HepG2 (cell line): ENCODE measurements around the gene CAPN2. TPM values are rescaled to one million over a fixed set of nuclear protein-coding genes. Genes with fewer than 3 reads are reported as not detected.

Experiments
- ATAC-seq: fragments of 200-7000 bp; cut with Tn5 transposase; 3 replicates; pipeline ENCODE4 v1.9.1; 2020; ENCODE audit warnings: mild to moderate bottlenecking, moderate library complexity
- BruUV-seq: library from RNA; stranded (reverse); fragments of 400-500 nt; replicated peaks from 2 replicates; lab custom pipeline; 2021; lab: Mats Ljungman, UMichigan
- CTCF ChIA-PET: fragments of 300-600 bp; formaldehyde crosslinking; extraction: SDS; loops from one replicate; lab custom pipeline; 2021; ENCODE audit warnings: low total read pairs, inconsistent platforms, low intra/inter-chr PET ratio; lab: Yijun Ruan, JAX
- POLR2A ChIA-PET: fragments of 350-600 bp; sonication (Branson Sonifier 250); formaldehyde crosslinking; loops from one replicate; lab custom pipeline; 2020; ENCODE audit warnings: antibody characterized with exemption, inconsistent platforms; lab: Yijun Ruan, JAX
- DNase-seq: peaks from one replicate; pipeline ENCODE4 v3.0.0-alpha.2; 2015; ENCODE audit warnings: low spot score
- FAIRE-seq: peaks from 3 replicates; lab custom pipeline; 2011; peaks lifted over from hg19 to GRCh38; lab: Jason Lieb, UNC
- H2AFZ ChIP-seq: one replicate; pipeline ENCODE4 v1.6.1; 2011; ENCODE audit warnings: low read length, inconsistent platforms
- H3K27ac ChIP-seq: fragments of 300-600 bp; 3 replicates; pipeline ENCODE4 v1.8.0; 2011; ENCODE audit warnings: mixed run types, mild to moderate bottlenecking, mixed read lengths, low read length, inconsistent platforms; ENCODE audit not compliant: insufficient read depth; ENCODE audit errors: extremely low read length
- H3K27me3 ChIP-seq, 2 experiments: fragments of 200-600 bp in 1 of 2; 2 replicates in 1 of 2; 3 replicates in 1 of 2; pipeline versions ENCODE4 v1.6.0 to v1.8.0; 2011; ENCODE audit warnings: low read length in 2 of 2, mild to moderate bottlenecking in 2 of 2, moderate library complexity in 2 of 2, inconsistent platforms in 1 of 2; ENCODE audit not compliant: insufficient read depth in 2 of 2, control insufficient read depth in 1 of 2
- H3K36me3 ChIP-seq, 2 experiments: fragments of 200-600 bp in 1 of 2; replicated peaks in 1 of 2; 2 replicates in 1 of 2; 3 replicates in 1 of 2; pipeline versions ENCODE4 v1.5.1 to v1.8.0; 2011; ENCODE audit warnings: low read length in 2 of 2, inconsistent platforms in 1 of 2; ENCODE audit not compliant: insufficient read depth in 2 of 2, control insufficient read depth in 1 of 2
- H3K4me1 ChIP-seq: 2 replicates; pipeline ENCODE4 v1.5.1; 2012; ENCODE audit warnings: low read length, inconsistent platforms; ENCODE audit not compliant: insufficient read depth
- H3K4me2 ChIP-seq: 2 replicates; pipeline ENCODE4 v1.6.0; 2011; ENCODE audit warnings: low read depth, low read length, inconsistent platforms
- H3K4me3 ChIP-seq, 3 experiments: fragments of 200-600 bp in 1 of 3; sonication (generic), shearing (Covaris generic) in 1 of 3; replicated peaks in 1 of 3; 2 replicates each; pipeline ENCODE4 v1.5.1; 2011 to 2016; ENCODE audit warnings: low read length in 3 of 3, inconsistent platforms in 2 of 3, low read depth in 2 of 3, mild to moderate bottlenecking in 2 of 3, control low read depth in 1 of 3, mixed read lengths in 1 of 3; ENCODE audit not compliant: insufficient read depth in 1 of 3
- H3K79me2 ChIP-seq: one replicate; pipeline ENCODE4 v1.6.1; 2011; ENCODE audit warnings: low read length, inconsistent platforms; ENCODE audit not compliant: insufficient read depth
- H3K9ac ChIP-seq: 2 replicates; pipeline ENCODE4 v1.6.0; 2011; ENCODE audit warnings: mild to moderate bottlenecking, low read depth, low read length, inconsistent platforms; ENCODE audit not compliant: insufficient read depth
- H3K9me3 ChIP-seq: 2 replicates; pipeline ENCODE4 v1.5.1; 2012; ENCODE audit warnings: mild to moderate bottlenecking, low read length
- H4K20me1 ChIP-seq: 2 replicates; pipeline ENCODE4 v1.6.0; 2011; ENCODE audit warnings: inconsistent platforms, mild to moderate bottlenecking, low read length, moderate library complexity; ENCODE audit not compliant: insufficient read depth
- ARNTL ChIP-seq: sonication (generic); formaldehyde crosslinking; IDR thresholded peaks from 2 replicates; pipeline ENCODE4 v1.4.0; 2020; ENCODE audit warnings: mild to moderate bottlenecking, missing genetic modification reagents
- CREB1 ChIP-seq, 2 experiments: fragments of 450-650 bp in 1 of 2; IDR thresholded peaks; 2 replicates each; pipeline ENCODE4 v1.6.1; 2016 to 2017; ENCODE audit warnings: control low read depth in 1 of 2, mild to moderate bottlenecking in 1 of 2, missing compliant biosample characterization in 1 of 2, missing genetic modification characterization in 1 of 2
- HHEX ChIP-seq: IDR thresholded peaks from 2 replicates; pipeline ENCODE4 v1.6.1; 2016; ENCODE audit warnings: control low read depth
- NR1H2 ChIP-seq: sonication (generic); formaldehyde crosslinking; IDR thresholded peaks from 2 replicates; pipeline ENCODE4 v1.8.1; 2022; ENCODE audit warnings: low read depth, missing genetic modification reagents, borderline replicate concordance
- SIN3A ChIP-seq: IDR thresholded peaks from 2 replicates; pipeline ENCODE4 v1.6.1; 2011; ENCODE audit warnings: low read depth, mild to moderate bottlenecking, control low read depth, low read length, borderline replicate concordance
- ZNF207 ChIP-seq: fragments of 450-650 bp; IDR thresholded peaks from 2 replicates; pipeline ENCODE4 v1.6.1; 2016; ENCODE audit warnings: antibody characterized with exemption, borderline replicate concordance
- ZNF317 ChIP-seq: sonication (generic); formaldehyde crosslinking; IDR thresholded peaks from 2 replicates; pipeline ENCODE4 v1.5.0; 2020; ENCODE audit warnings: mild to moderate bottlenecking, missing genetic modification reagents
- ZNF562 ChIP-seq: sonication (generic); formaldehyde crosslinking; IDR thresholded peaks from 2 replicates; pipeline ENCODE4 v1.8.0; 2022; ENCODE audit warnings: missing genetic modification reagents, borderline replicate concordance
- ZNF749 ChIP-seq: sonication (generic); formaldehyde crosslinking; IDR thresholded peaks from 2 replicates; pipeline ENCODE4 v1.8.0; 2022; ENCODE audit warnings: mild to moderate bottlenecking, missing genetic modification reagents, moderate library complexity, borderline replicate concordance
- WGBS: methylation state at CpG from one replicate; pipeline ENCODE4 v1.1.6; 2017; ENCODE audit warnings: low lambda C conversion rate; 5-methylcytosine and 5-hydroxymethylcytosine counted together
- in situ Hi-C: cut with HindIII; loops from 2 replicates; pipeline ENCODE4 v1.10.0; 2017; ENCODE audit warnings: low pct_unique_long_range_greater_than_20kb; ENCODE audit not compliant: extremely low pct_ligation_motif_present
- intact Hi-C: fragments of 100-400 bp; cut with micrococcal nuclease; formaldehyde crosslinking; loops from one replicate; pipeline ENCODE4 v1.10.0; 2022; ENCODE audit not compliant: unreplicated experiment
- polyA plus RNA-seq, 8 experiments: library from polyadenylated mRNA; depleted of rRNA in 3 of 8; stranded (reverse) in 7 of 8; unstranded in 1 of 8; fragments of >200 nt; fragmentation: Illumina TruSeq in 4 of 8; extraction: Trizol in 4 of 8; gene quantifications; 2 replicates each; pipeline versions ENCODE4 v1.2.1 to v1.2.3, GENCODE V29; 2011 to 2016; ENCODE audit warnings: low read depth in 4 of 8, missing spikeins in 1 of 8, mixed read lengths in 1 of 8; ENCODE audit not compliant: insufficient read depth in 1 of 8
- total RNA-seq, 5 experiments: library from RNA; depleted of rRNA; stranded (reverse); fragments of >200 nt; fragmentation: Illumina TruSeq; extraction: Trizol; gene quantifications; 2 replicates each; pipeline ENCODE4 v1.2.3, GENCODE V29; 2016; ENCODE audit warnings: low read depth in 1 of 5
- TF ChIP-seq, protein P1 (sequence below): sonication (generic); formaldehyde crosslinking; IDR thresholded peaks from 2 replicates; pipeline ENCODE4 v1.5.0; 2020; ENCODE audit warnings: mild to moderate bottlenecking, missing genetic modification reagents
- TF ChIP-seq, protein P2 (sequence below): sonication (generic); formaldehyde crosslinking; conservative IDR thresholded peaks from 2 replicates; pipeline ENCODE4 v1.4.0; 2020; ENCODE audit warnings: missing genetic modification reagents
- TF ChIP-seq, protein P3 (sequence below): sonication (generic); formaldehyde crosslinking; IDR thresholded peaks from 2 replicates; pipeline ENCODE4 v1.8.0; 2022; ENCODE audit warnings: mild to moderate bottlenecking, missing genetic modification reagents
- TF ChIP-seq, protein P4 (sequence below): fragments of 450-650 bp; IDR thresholded peaks from 2 replicates; pipeline ENCODE4 v1.6.1; 2016
- TF ChIP-seq, protein P5 (sequence below): sonication (generic); formaldehyde crosslinking; IDR thresholded peaks from 2 replicates; pipeline ENCODE4 v1.5.0; 2020; ENCODE audit warnings: mild to moderate bottlenecking, low read depth, missing genetic modification reagents, borderline replicate concordance

CAPN2 gene
- total and polyA plus RNA-seq, 2 of the 13 experiments (the other 11 are each of a cell fraction or from before 2014, with no cell fraction given) = 6.2 to 7.4 TPM

DNA sequence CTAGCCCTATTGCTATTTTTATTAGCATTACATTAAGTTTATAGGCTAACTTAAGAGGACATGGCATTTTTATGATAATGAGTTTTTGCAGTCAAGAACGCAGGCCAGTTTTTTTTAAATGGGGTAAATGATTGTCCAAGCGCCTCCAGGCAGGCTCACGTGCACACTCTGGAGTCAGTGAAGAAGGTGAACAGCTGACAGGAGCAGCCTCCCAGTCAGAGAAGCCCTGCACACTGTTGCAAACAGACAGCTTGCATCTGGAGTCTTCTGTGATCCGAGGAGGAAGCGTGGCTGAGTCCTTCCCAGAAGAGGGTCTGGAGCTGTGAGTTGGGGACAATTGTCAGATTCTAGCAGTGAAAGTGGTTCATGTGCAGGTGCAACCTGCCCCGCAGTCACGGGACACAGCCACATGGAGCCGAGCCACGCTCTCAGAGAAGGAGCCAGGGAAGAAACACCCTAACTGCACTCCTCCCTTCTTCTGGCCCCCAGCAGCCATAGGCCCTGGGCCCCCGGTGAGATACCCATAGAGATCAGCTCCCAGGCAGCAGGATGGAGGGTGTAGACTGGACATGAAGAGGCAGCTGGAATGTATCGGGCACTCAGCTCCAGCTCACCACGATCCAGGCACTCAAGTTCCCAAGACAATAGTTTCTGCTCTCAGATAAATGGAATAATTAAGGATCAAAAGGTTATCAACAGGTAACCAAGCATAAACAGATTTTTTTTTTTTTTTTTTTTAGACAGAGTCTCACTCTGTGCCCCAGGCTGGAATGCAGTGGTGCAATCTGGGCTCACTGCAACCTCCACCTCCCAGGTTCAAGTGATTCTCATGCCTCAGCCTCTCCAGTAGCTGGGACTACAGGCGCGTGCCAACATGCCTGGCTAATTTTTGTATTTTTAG lies 26.4 kb downstream of the CAPN2 start:
- Histone ChIP-seq H3K27ac (no peak overlapping the region), H3K4me3 (no peak overlapping the region), H3K27me3 (no peaks in the 10 kb centered on the region), H3K36me3 (no peaks in the 10 kb centered on the region), H3K4me2 (no peak overlapping the region), H3K4me1 (no peaks in the 10 kb centered on the region), H3K9me3 (no peaks in the 10 kb centered on the region), H2AFZ (no peak overlapping the region), H3K79me2 (no peaks in the 10 kb centered on the region), H4K20me1 (no peaks in the 10 kb centered on the region), H3K9ac (no peak overlapping the region)
- in situ Hi-C loops = no loop called here
- intact Hi-C loops = no loop called here
- 94% methylated on average over 7 of the region's 14 CpGs for WGBS
- ATAC-seq (no peak), FAIRE-seq (no peak), DNase-seq (no peak)
- CTCF ChIA-PET = no interaction called here
- POLR2A ChIA-PET = no interaction called here
- no TSS peak for BruUV-seq
- TF ChIP-seq NR1H2 (CRISPR knock-in tag) (no peak), ZNF317 (CRISPR knock-in tag) (no peak), ARNTL (no peak), SIN3A (no peak), CREB1 (IDR thresholded peaks at IDR 0.05) (no peak), CREB1 (CRISPR knock-in tag; IDR thresholded peaks at IDR 0.05) (no peak), ZNF562 (no peak), ZNF207 (no peak), HHEX (CRISPR knock-in tag) (no peak), ZNF749 (CRISPR knock-in tag) (no peak)
- TF ChIP-seq, protein P1, sequence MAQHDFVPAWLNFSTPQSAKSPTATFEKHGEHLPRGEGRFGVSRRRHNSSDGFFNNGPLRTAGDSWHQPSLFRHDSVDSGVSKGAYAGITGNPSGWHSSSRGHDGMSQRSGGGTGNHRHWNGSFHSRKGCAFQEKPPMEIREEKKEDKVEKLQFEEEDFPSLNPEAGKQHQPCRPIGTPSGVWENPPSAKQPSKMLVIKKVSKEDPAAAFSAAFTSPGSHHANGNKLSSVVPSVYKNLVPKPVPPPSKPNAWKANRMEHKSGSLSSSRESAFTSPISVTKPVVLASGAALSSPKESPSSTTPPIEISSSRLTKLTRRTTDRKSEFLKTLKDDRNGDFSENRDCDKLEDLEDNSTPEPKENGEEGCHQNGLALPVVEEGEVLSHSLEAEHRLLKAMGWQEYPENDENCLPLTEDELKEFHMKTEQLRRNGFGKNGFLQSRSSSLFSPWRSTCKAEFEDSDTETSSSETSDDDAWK (CRISPR knock-in tag) = no peak
- TF ChIP-seq, protein P2, sequence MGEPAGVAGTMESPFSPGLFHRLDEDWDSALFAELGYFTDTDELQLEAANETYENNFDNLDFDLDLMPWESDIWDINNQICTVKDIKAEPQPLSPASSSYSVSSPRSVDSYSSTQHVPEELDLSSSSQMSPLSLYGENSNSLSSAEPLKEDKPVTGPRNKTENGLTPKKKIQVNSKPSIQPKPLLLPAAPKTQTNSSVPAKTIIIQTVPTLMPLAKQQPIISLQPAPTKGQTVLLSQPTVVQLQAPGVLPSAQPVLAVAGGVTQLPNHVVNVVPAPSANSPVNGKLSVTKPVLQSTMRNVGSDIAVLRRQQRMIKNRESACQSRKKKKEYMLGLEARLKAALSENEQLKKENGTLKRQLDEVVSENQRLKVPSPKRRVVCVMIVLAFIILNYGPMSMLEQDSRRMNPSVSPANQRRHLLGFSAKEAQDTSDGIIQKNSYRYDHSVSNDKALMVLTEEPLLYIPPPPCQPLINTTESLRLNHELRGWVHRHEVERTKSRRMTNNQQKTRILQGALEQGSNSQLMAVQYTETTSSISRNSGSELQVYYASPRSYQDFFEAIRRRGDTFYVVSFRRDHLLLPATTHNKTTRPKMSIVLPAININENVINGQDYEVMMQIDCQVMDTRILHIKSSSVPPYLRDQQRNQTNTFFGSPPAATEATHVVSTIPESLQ (CRISPR knock-in tag) = no peak
- TF ChIP-seq, protein P3, sequence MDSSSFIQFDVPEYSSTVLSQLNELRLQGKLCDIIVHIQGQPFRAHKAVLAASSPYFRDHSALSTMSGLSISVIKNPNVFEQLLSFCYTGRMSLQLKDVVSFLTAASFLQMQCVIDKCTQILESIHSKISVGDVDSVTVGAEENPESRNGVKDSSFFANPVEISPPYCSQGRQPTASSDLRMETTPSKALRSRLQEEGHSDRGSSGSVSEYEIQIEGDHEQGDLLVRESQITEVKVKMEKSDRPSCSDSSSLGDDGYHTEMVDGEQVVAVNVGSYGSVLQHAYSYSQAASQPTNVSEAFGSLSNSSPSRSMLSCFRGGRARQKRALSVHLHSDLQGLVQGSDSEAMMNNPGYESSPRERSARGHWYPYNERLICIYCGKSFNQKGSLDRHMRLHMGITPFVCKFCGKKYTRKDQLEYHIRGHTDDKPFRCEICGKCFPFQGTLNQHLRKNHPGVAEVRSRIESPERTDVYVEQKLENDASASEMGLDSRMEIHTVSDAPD (CRISPR knock-in tag) = no peak
- TF ChIP-seq, protein P4, sequence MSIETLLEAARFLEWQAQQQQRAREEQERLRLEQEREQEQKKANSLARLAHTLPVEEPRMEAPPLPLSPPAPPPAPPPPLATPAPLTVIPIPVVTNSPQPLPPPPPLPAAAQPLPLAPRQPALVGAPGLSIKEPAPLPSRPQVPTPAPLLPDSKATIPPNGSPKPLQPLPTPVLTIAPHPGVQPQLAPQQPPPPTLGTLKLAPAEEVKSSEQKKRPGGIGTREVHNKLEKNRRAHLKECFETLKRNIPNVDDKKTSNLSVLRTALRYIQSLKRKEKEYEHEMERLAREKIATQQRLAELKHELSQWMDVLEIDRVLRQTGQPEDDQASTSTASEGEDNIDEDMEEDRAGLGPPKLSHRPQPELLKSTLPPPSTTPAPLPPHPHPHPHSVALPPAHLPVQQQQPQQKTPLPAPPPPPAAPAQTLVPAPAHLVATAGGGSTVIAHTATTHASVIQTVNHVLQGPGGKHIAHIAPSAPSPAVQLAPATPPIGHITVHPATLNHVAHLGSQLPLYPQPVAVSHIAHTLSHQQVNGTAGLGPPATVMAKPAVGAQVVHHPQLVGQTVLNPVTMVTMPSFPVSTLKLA = no peak
- TF ChIP-seq, protein P5, sequence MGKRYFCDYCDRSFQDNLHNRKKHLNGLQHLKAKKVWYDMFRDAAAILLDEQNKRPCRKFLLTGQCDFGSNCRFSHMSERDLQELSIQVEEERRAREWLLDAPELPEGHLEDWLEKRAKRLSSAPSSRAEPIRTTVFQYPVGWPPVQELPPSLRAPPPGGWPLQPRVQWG = no peak
